ENCODE measurements around the gene RSF1. TPM values are rescaled to one million over a fixed set of nuclear protein-coding genes. Genes with fewer than 3 reads are reported as not detected.
"Not testable (repeated sequence)": the region's sequence is repeated elsewhere in the genome, so short reads cannot be mapped to it uniquely, and the experiment has no call there.

RSF1 gene
- total RNA-seq, 2 donors from 2014 or later: 25.5 to 46.2 TPM

DNA sequence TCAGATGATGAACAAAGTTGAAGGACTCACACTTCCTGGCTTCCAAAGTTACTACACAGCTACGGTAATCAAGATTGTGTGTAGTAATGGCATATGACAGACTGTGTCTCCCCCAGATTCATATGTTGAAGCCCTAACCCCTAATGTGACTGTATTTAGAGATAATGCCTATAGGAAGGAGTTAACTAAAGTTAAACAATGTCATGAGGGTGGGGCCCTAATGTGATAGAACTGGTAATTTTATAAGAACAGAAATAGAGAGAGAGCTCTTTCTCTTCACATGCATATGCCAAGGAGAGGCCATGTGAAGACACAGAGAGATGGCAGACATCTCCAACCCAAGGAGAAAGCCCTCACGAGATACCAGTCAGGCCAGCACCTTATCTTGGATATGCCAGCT, 8.4 kb upstream of the RSF1 start:
- H3K27me3 ChIP-seq (replicated peaks; ENCODE audit: insufficient read depth): no peaks in the 10 kb centered on the region
- no peaks in the 10 kb centered on the region for H3K4me1 ChIP-seq (replicated peaks)
- no peak overlapping the region for H3K27ac ChIP-seq
- no peaks in the 10 kb centered on the region for H3K9me3 ChIP-seq
- no peak overlapping the region for H3K4me3 ChIP-seq
- 93% methylated on average over 2 of the region's 2 CpGs for WGBS
- no peak for DNase-seq (ENCODE audit: low spot score)
- TF ChIP-seq POLR2A (IDR thresholded peaks at IDR 0.05): no peak
- TF ChIP-seq, protein P1, sequence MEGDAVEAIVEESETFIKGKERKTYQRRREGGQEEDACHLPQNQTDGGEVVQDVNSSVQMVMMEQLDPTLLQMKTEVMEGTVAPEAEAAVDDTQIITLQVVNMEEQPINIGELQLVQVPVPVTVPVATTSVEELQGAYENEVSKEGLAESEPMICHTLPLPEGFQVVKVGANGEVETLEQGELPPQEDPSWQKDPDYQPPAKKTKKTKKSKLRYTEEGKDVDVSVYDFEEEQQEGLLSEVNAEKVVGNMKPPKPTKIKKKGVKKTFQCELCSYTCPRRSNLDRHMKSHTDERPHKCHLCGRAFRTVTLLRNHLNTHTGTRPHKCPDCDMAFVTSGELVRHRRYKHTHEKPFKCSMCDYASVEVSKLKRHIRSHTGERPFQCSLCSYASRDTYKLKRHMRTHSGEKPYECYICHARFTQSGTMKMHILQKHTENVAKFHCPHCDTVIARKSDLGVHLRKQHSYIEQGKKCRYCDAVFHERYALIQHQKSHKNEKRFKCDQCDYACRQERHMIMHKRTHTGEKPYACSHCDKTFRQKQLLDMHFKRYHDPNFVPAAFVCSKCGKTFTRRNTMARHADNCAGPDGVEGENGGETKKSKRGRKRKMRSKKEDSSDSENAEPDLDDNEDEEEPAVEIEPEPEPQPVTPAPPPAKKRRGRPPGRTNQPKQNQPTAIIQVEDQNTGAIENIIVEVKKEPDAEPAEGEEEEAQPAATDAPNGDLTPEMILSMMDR (IDR thresholded peaks at IDR 0.05): no peak
- no peak for TF ChIP-seq POLR2AphosphoS5 (IDR thresholded peaks at IDR 0.05)
- H3K36me3 ChIP-seq: no peaks in the 10 kb centered on the region
- intact Hi-C loops (cut with DNase I): loop anchor here (10.0 kb wide), 1 partner anchor 746 kb away; the partner anchor contains the start of gene NARS2

DNA sequence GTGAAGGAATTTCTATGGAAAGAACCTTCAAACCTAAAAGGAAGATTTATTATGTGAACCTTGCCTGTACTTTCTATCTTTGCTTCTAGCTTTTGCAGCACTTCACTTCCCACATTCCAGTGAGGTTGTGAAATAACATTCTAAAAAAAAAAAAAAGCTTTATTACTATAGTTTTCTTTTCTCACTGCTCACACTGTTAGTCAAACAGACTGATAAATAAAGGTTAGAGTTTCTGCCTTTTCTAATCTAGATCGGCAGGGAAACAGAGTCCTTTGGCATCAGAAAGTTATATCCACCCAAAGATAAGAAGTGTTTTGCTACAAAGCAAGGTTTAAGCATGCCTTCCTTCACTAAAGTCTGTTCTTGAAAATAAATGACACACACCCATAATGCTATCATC, 3.3 kb upstream of the RSF1 start:
- no peak for DNase-seq (ENCODE audit: low spot score)
- H3K27me3 ChIP-seq (replicated peaks; ENCODE audit: insufficient read depth): no peaks in the 10 kb centered on the region
- 9% methylated on average over 1 of the region's 1 CpG for WGBS
- H3K4me3 ChIP-seq: no peak overlapping the region
- intact Hi-C loops (cut with DNase I): loop anchor here (5.0 to 10.0 kb wide), 2 partner anchors 224 to 751 kb away; partner anchors contain the start of gene NARS2
- H3K36me3 ChIP-seq: no peaks in the 10 kb centered on the region
- H3K4me1 ChIP-seq (replicated peaks): peaks cover 4% of the 10 kb centered on the region
- H3K27ac ChIP-seq: no peak overlapping the region
- no peak for TF ChIP-seq POLR2A (IDR thresholded peaks at IDR 0.05)
- peak; percentile 39 for TF ChIP-seq POLR2AphosphoS5 (IDR thresholded peaks at IDR 0.05)
- TF ChIP-seq, protein P1 (IDR thresholded peaks at IDR 0.05): no peak
- H3K9me3 ChIP-seq: no peaks in the 10 kb centered on the region

DNA sequence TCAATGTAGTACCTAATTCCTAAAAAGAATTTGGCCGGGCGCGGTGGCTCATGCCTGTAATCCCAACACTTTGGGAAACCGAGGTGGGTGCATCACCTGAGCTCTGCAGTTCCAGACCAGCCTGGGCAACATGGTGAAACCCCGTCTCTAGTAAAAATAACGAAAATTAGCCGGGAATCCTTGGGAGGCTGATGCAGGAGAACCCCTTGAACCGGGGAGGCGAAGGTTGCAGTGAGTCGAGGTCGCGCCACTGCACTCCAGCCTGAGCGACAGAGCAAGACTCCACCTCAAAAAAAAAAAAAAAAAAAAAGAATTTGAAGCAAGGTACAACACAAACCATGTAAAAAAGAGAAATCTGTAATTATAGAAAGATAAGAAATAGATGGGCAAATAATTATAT, 1.6 kb upstream of the RSF1 start:
- peak overlapping the region; percentile 95 to 99 for H3K4me3 ChIP-seq

DNA sequence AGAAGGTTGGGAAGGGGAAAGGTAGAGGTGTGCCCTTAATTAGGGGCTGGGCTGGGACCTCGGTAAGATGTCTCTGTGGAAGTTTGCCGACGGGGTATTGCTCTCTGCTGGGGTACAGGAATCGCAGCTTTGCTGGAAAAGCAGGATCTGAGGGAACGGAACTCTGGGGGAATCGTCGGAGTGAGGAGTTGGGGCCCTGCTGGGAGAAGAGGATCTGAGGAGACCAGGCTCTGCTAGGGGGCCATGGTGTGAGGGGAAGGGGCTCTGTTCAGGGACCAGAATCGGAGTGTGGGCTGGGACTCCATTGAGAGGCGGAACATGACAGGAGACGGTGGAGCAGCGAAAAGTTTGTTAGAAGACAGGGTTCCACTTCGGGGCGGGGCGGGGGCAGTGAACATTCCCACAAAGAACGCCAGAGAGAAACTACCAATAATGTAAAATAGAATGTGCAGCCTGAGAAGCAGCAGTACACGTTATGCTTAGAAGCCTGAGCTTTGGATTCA, 878 bp upstream of the RSF1 start:
- DNase-seq (ENCODE audit: low spot score): peak; percentile 25
- Histone ChIP-seq H3K36me3 (no peaks in the 10 kb centered on the region), H3K9me3 (no peaks in the 10 kb centered on the region), H3K27ac (peak overlapping the region; percentile 96 to 97), H3K27me3 (replicated peaks; ENCODE audit: insufficient read depth) (no peaks in the 10 kb centered on the region), H3K4me3 (peak overlapping the region; percentile 95 to 99), H3K4me1 (replicated peaks) (peaks cover 5% of the 10 kb centered on the region)
- intact Hi-C loops (cut with DNase I): loop anchor here (1.0 to 10.0 kb wide), 3 partner anchors 173 to 753 kb away; partner anchors contain the start of genes INTS4 and NARS2
- TF ChIP-seq POLR2A (IDR thresholded peaks at IDR 0.05): no peak
- TF ChIP-seq, protein P1 (IDR thresholded peaks at IDR 0.05): no peak
- TF ChIP-seq POLR2AphosphoS5 (IDR thresholded peaks at IDR 0.05): no peak
- WGBS: 2% methylated on average over 16 of the region's 16 CpGs

More for the DNA sequence above, 1.6 kb upstream of the RSF1 start:
- WGBS: 64% methylated on average over 13 of the region's 13 CpGs
- not testable (repeated sequence) for DNase-seq (ENCODE audit: low spot score); H3K4me1 ChIP-seq (replicated peaks); H3K36me3 ChIP-seq; H3K9me3 ChIP-seq; H3K27ac ChIP-seq; H3K27me3 ChIP-seq (replicated peaks; ENCODE audit: insufficient read depth)
- intact Hi-C loops (cut with DNase I): loop anchor here (5.0 to 10.0 kb wide), 2 partner anchors 225 to 753 kb away; partner anchors contain the start of gene NARS2

DNA sequence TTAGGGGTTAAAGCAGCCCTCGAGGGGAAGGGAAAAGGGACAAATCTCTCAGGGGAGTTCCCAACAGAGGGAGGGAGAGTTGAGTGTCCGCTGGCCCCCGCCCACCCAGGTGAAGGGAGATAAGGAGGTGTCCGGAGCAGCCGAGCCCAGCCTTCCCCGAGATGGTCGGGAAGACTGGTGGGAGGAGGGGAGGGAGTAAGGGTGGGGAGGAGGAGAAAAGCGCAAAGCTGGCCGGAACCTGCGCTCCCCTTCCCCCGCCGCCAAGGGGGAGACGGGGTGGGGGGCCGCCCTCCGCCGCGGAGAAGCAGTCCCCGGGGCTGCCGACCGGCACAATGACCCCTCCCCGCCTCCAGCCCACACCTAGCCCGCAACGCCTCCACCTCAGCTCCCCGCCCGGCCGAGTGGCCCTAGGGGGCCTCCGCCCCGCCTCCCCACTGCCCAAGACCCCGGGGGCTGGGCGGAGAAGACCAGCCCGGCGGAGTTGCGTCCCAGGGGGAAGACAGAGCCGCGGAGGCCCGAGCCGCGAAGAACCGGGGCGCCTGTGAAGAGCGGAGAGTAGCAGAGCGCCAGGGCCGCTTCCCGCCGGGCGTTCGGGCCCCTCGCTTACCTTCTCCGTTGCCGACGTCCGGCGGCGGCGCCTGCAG, 479 bp downstream of the RSF1 start:
- TF ChIP-seq POLR2A (IDR thresholded peaks at IDR 0.05) (no peak), POLR2AphosphoS5 (IDR thresholded peaks at IDR 0.05) (no peak)
- TF ChIP-seq, protein P1 (IDR thresholded peaks at IDR 0.05): no peak
- peak overlapping the region; percentile 96 to 97 for H3K27ac ChIP-seq
- H3K4me3 ChIP-seq: peak overlapping the region; percentile 95 to 99
- H3K9me3 ChIP-seq: no peaks in the 10 kb centered on the region
- 0% methylated on average over 31 of the region's 55 CpGs for WGBS
- no peaks in the 10 kb centered on the region for H3K36me3 ChIP-seq
- DNase-seq (ENCODE audit: low spot score): peak; percentile 26
- H3K4me1 ChIP-seq (replicated peaks): peaks cover 5% of the 10 kb centered on the region
- no peaks in the 10 kb centered on the region for H3K27me3 ChIP-seq (replicated peaks; ENCODE audit: insufficient read depth)
- intact Hi-C loops (cut with DNase I): loop anchor here (5.0 to 10.0 kb wide), 2 partner anchors 227 to 755 kb away; partner anchors contain the start of gene NARS2
